Measurements from ENCODE around the gene ITFG1.
"Not testable (repeated sequence)": the region's sequence is repeated elsewhere in the genome, so short reads cannot be mapped to it uniquely, and the experiment has no call there.

ITFG1 gene

GRCh38 chr16:47413041-47413440, 47.8 kb downstream of the ITFG1 start:
- DNase-seq: no peak

- no peak for DNase-seq
These were observed 52.4 kb downstream of the ITFG1 start for GRCh38 chr16:47408491-47408890.

GRCh38 chr16:47395733-47396498, 64.9 kb downstream of the ITFG1 start:
- no peak for DNase-seq

GRCh38 chr16:47392081-47392480, 68.8 kb downstream of the ITFG1 start:
- no peak for DNase-seq

- DNase-seq: no peak
These were observed 72.2 kb downstream of the ITFG1 start for GRCh38 chr16:47388705-47389104.

- no peak for DNase-seq
These were observed 73.7 kb downstream of the ITFG1 start for GRCh38 chr16:47387026-47387734.

GRCh38 chr16:47386201-47386718, 74.6 kb downstream of the ITFG1 start:
- DNase-seq: no peak

GRCh38 chr16:47382362-47382761, 78.5 kb downstream of the ITFG1 start:
- no peak for DNase-seq

GRCh38 chr16:47377154-47377553, 83.7 kb downstream of the ITFG1 start:
- no peak for DNase-seq

- DNase-seq: no peak
These were observed 85.4 kb downstream of the ITFG1 start for GRCh38 chr16:47375423-47375822.

GRCh38 chr16:47374629-47375028, 86.2 kb downstream of the ITFG1 start:
- no peak for DNase-seq

GRCh38 chr16:47371271-47372014, 89.4 kb downstream of the ITFG1 start:
- DNase-seq: peak in 1 of 2 donors; percentile 36

- no peak for DNase-seq
These were observed 90.3 kb downstream of the ITFG1 start for GRCh38 chr16:47370536-47370935.

GRCh38 chr16:47366228-47366627, 94.6 kb downstream of the ITFG1 start:
- no peak for DNase-seq

- no peak for DNase-seq
These were observed 97.1 kb downstream of the ITFG1 start for GRCh38 chr16:47363761-47364160.

- no peak for DNase-seq
These were observed 101.4 kb downstream of the ITFG1 start for GRCh38 chr16:47359478-47359877.

GRCh38 chr16:47358816-47359215, 102.0 kb downstream of the ITFG1 start:
- DNase-seq: no peak

- not testable (repeated sequence) for DNase-seq
These were observed 111.8 kb downstream of the ITFG1 start for GRCh38 chr16:47349029-47349428.

- not testable (repeated sequence) for DNase-seq
These were observed 113.7 kb downstream of the ITFG1 start for GRCh38 chr16:47347021-47347696.

- DNase-seq: no peak
These were observed 118.8 kb downstream of the ITFG1 start for GRCh38 chr16:47342055-47342454.

- not testable (repeated sequence) for DNase-seq
These were observed 130.3 kb downstream of the ITFG1 start for GRCh38 chr16:47330562-47330961.

- DNase-seq: not testable (repeated sequence)
These were observed 136.6 kb downstream of the ITFG1 start for GRCh38 chr16:47324309-47324708.

GRCh38 chr16:47323241-47323640, 137.6 kb downstream of the ITFG1 start:
- no peak for DNase-seq

Data from hippocampal formation (tissue), 2 donors.